ENCODE data around the gene TEX52.

GRCh38 chr12:2884810-2885209, 28.0 kb upstream of the TEX52 start:
- TF ChIP-seq RAD21 (IDR thresholded peaks at IDR 0.05; ENCODE audit: low read depth): no peak
- no peak for TF ChIP-seq MAX (IDR thresholded peaks at IDR 0.05)
- TF ChIP-seq TCF12 (IDR thresholded peaks at IDR 0.05; ENCODE audit: low read depth): no peak
- TF ChIP-seq YY1 (IDR thresholded peaks at IDR 0.05; ENCODE audit: low read depth): no peak

Data from Ishikawa (cell line).